UCSD-AML1 (cell line): ENCODE measurements around the gene ASGR1.
"Not testable (repeated sequence)": the region's sequence is repeated elsewhere in the genome, so short reads cannot be mapped to it uniquely, and the experiment has no call there.

Experiments
- DNase-seq: peaks from one replicate; lab custom pipeline; 2025; ENCODE audit not compliant: unreplicated experiment; lab: John Stamatoyannopoulos, UW

Gene ASGR1

GRCh38 chr17:7191069-7191468 is 11.9 kb upstream of the ASGR1 start:
- no peak for DNase-seq

GRCh38 chr17:7190276-7190917 is 11.2 kb upstream of the ASGR1 start:
- no peak for DNase-seq

- no peak for DNase-seq
Observed at GRCh38 chr17:7186241-7186640, 7.1 kb upstream of the ASGR1 start.

- DNase-seq: no peak
Observed at GRCh38 chr17:7184647-7185046, 5.5 kb upstream of the ASGR1 start.

GRCh38 chr17:7184091-7184488 is 4.9 kb upstream of the ASGR1 start:
- DNase-seq: no peak

- no peak for DNase-seq
Observed at GRCh38 chr17:7183433-7184090, 4.4 kb upstream of the ASGR1 start.

GRCh38 chr17:7182101-7182500 is 2.9 kb upstream of the ASGR1 start:
- not testable (repeated sequence) for DNase-seq

- no peak for DNase-seq
Observed at GRCh38 chr17:7178973-7179316, 225 bp downstream of the ASGR1 start.

- no peak for DNase-seq
Observed at GRCh38 chr17:7177954-7178477, 1.2 kb downstream of the ASGR1 start.

- DNase-seq: peak; percentile 71
Observed at GRCh38 chr17:7177191-7177953, 1.8 kb downstream of the ASGR1 start.

GRCh38 chr17:7176841-7177190 is 2.4 kb downstream of the ASGR1 start:
- no peak for DNase-seq

GRCh38 chr17:7176107-7176840 is 2.9 kb downstream of the ASGR1 start:
- no peak for DNase-seq

- DNase-seq: no peak
Observed at GRCh38 chr17:7175330-7175733, 3.8 kb downstream of the ASGR1 start.

- DNase-seq: no peak
Observed at GRCh38 chr17:7174603-7175326, 4.4 kb downstream of the ASGR1 start.

GRCh38 chr17:7173687-7174602 is 5.2 kb downstream of the ASGR1 start:
- peak; percentile 91 for DNase-seq

GRCh38 chr17:7172522-7173191 is 6.5 kb downstream of the ASGR1 start:
- DNase-seq: not testable (repeated sequence)

- DNase-seq: not testable (repeated sequence)
Observed at GRCh38 chr17:7169565-7169908, 9.6 kb downstream of the ASGR1 start.

- not testable (repeated sequence) for DNase-seq
Observed at GRCh38 chr17:7168841-7169564, 10.2 kb downstream of the ASGR1 start.

- DNase-seq: no peak
Observed at GRCh38 chr17:7167832-7168231, 11.3 kb downstream of the ASGR1 start.
